Measurements from ENCODE around the gene TMEM169.

TMEM169 gene

GRCh38 chr2:216049452-216049851, 32.3 kb upstream of the TMEM169 start:
- Histone ChIP-seq H3K9ac (ENCODE audit: low read depth in 1 of 2, low read length in 2 of 2) (no peak overlapping the region), H3K27ac (ENCODE audit: low read depth, low read length) (no peak overlapping the region), H3K36me3 (ENCODE audit: control insufficient read depth in 1 of 2, insufficient read depth in 2 of 2, low read length in 2 of 2) (peaks cover 0 to 27% of the 10 kb centered on the region in 2 donors), H3K4me1 (ENCODE audit: control insufficient read depth in 1 of 2, insufficient read depth in 2 of 2, low read length in 2 of 2) (no peaks in the 10 kb centered on the region), H3K27me3 (ENCODE audit: control insufficient read depth in 1 of 2, insufficient read depth in 2 of 2, low read length in 2 of 2) (no peaks in the 10 kb centered on the region), H3K9me3 (ENCODE audit: control insufficient read depth in 1 of 2, low read length in 2 of 2) (no peaks in the 10 kb centered on the region), H3K4me3 (ENCODE audit: low read depth in 1 of 2, low read length in 2 of 2) (no peak overlapping the region)

GRCh38 chr2:216051350-216051749, 30.4 kb upstream of the TMEM169 start:
- Histone ChIP-seq H3K9ac (ENCODE audit: low read depth in 1 of 2, low read length in 2 of 2) (no peak overlapping the region), H3K4me1 (ENCODE audit: control insufficient read depth in 1 of 2, insufficient read depth in 2 of 2, low read length in 2 of 2) (no peaks in the 10 kb centered on the region), H3K9me3 (ENCODE audit: control insufficient read depth in 1 of 2, low read length in 2 of 2) (no peaks in the 10 kb centered on the region), H3K4me3 (ENCODE audit: low read depth in 1 of 2, low read length in 2 of 2) (no peak overlapping the region), H3K27me3 (ENCODE audit: control insufficient read depth in 1 of 2, insufficient read depth in 2 of 2, low read length in 2 of 2) (no peaks in the 10 kb centered on the region), H3K27ac (ENCODE audit: low read depth, low read length) (no peak overlapping the region), H3K36me3 (ENCODE audit: control insufficient read depth in 1 of 2, insufficient read depth in 2 of 2, low read length in 2 of 2) (peaks cover 0 to 23% of the 10 kb centered on the region in 2 donors)

- Histone ChIP-seq H3K36me3 (ENCODE audit: control insufficient read depth in 1 of 2, insufficient read depth in 2 of 2, low read length in 2 of 2) (peaks cover 0 to 15% of the 10 kb centered on the region in 2 donors), H3K27me3 (ENCODE audit: control insufficient read depth in 1 of 2, insufficient read depth in 2 of 2, low read length in 2 of 2) (no peaks in the 10 kb centered on the region), H3K9ac (ENCODE audit: low read depth in 1 of 2, low read length in 2 of 2) (no peak overlapping the region)
Observed at GRCh38 chr2:216052420-216052819, 29.3 kb upstream of the TMEM169 start.

GRCh38 chr2:216055680-216056079, 26.0 kb upstream of the TMEM169 start:
- Histone ChIP-seq H3K9me3 (ENCODE audit: control insufficient read depth in 1 of 2, low read length in 2 of 2) (peaks cover 0 to 4% of the 10 kb centered on the region in 2 donors), H3K9ac (ENCODE audit: low read depth in 1 of 2, low read length in 2 of 2) (no peak overlapping the region), H3K27me3 (ENCODE audit: control insufficient read depth in 1 of 2, insufficient read depth in 2 of 2, low read length in 2 of 2) (no peaks in the 10 kb centered on the region), H3K27ac (ENCODE audit: low read depth, low read length) (no peak overlapping the region), H3K4me1 (ENCODE audit: control insufficient read depth in 1 of 2, insufficient read depth in 2 of 2, low read length in 2 of 2) (peaks cover 21 to 22% of the 10 kb centered on the region in 2 donors), H3K4me3 (ENCODE audit: low read depth in 1 of 2, low read length in 2 of 2) (no peak overlapping the region), H3K36me3 (ENCODE audit: control insufficient read depth in 1 of 2, insufficient read depth in 2 of 2, low read length in 2 of 2) (peaks cover 3 to 9% of the 10 kb centered on the region in 2 donors)

More at GRCh38 chr2:216052420-216052819, 29.3 kb upstream of the TMEM169 start:
- Histone ChIP-seq H3K27ac (ENCODE audit: low read depth, low read length) (no peak overlapping the region), H3K4me3 (ENCODE audit: low read depth in 1 of 2, low read length in 2 of 2) (no peak overlapping the region), H3K9me3 (ENCODE audit: control insufficient read depth in 1 of 2, low read length in 2 of 2) (no peaks in the 10 kb centered on the region), H3K4me1 (ENCODE audit: control insufficient read depth in 1 of 2, insufficient read depth in 2 of 2, low read length in 2 of 2) (peaks cover 7 to 9% of the 10 kb centered on the region in 2 donors)

- Histone ChIP-seq H3K9me3 (ENCODE audit: control insufficient read depth in 1 of 2, low read length in 2 of 2) (peaks cover 0 to 4% of the 10 kb centered on the region in 2 donors), H3K9ac (ENCODE audit: low read depth in 1 of 2, low read length in 2 of 2) (no peak overlapping the region), H3K4me3 (ENCODE audit: low read depth in 1 of 2, low read length in 2 of 2) (peak overlapping the region in 1 of 2 donors; percentile 39), H3K4me1 (ENCODE audit: control insufficient read depth in 1 of 2, insufficient read depth in 2 of 2, low read length in 2 of 2) (peaks cover 21 to 22% of the 10 kb centered on the region in 2 donors), H3K27me3 (ENCODE audit: control insufficient read depth in 1 of 2, insufficient read depth in 2 of 2, low read length in 2 of 2) (no peaks in the 10 kb centered on the region), H3K36me3 (ENCODE audit: control insufficient read depth in 1 of 2, insufficient read depth in 2 of 2, low read length in 2 of 2) (peaks cover 3 to 9% of the 10 kb centered on the region in 2 donors), H3K27ac (ENCODE audit: low read depth, low read length) (peak overlapping the region; percentile 22)
Observed at GRCh38 chr2:216056739-216057138, 25.0 kb upstream of the TMEM169 start.

GRCh38 chr2:216057688-216058193, 24.0 kb upstream of the TMEM169 start:
- Histone ChIP-seq H3K27ac (ENCODE audit: low read depth, low read length) (peak overlapping the region; percentile 56), H3K27me3 (ENCODE audit: control insufficient read depth in 1 of 2, insufficient read depth in 2 of 2, low read length in 2 of 2) (no peaks in the 10 kb centered on the region), H3K9ac (ENCODE audit: low read depth in 1 of 2, low read length in 2 of 2) (peak overlapping the region; percentile 56 to 64), H3K4me1 (ENCODE audit: control insufficient read depth in 1 of 2, insufficient read depth in 2 of 2, low read length in 2 of 2) (peaks cover 21 to 22% of the 10 kb centered on the region in 2 donors), H3K36me3 (ENCODE audit: control insufficient read depth in 1 of 2, insufficient read depth in 2 of 2, low read length in 2 of 2) (peaks cover 3 to 16% of the 10 kb centered on the region in 2 donors), H3K9me3 (ENCODE audit: control insufficient read depth in 1 of 2, low read length in 2 of 2) (peaks cover 0 to 4% of the 10 kb centered on the region in 2 donors), H3K4me3 (ENCODE audit: low read depth in 1 of 2, low read length in 2 of 2) (peak overlapping the region; percentile 30 to 59)

GRCh38 chr2:216059233-216059834, 22.4 kb upstream of the TMEM169 start:
- Histone ChIP-seq H3K9ac (ENCODE audit: low read depth in 1 of 2, low read length in 2 of 2) (no peak overlapping the region), H3K36me3 (ENCODE audit: control insufficient read depth in 1 of 2, insufficient read depth in 2 of 2, low read length in 2 of 2) (peaks cover 7 to 22% of the 10 kb centered on the region in 2 donors), H3K4me1 (ENCODE audit: control insufficient read depth in 1 of 2, insufficient read depth in 2 of 2, low read length in 2 of 2) (peaks cover 21 to 22% of the 10 kb centered on the region in 2 donors), H3K27ac (ENCODE audit: low read depth, low read length) (no peak overlapping the region), H3K9me3 (ENCODE audit: control insufficient read depth in 1 of 2, low read length in 2 of 2) (peaks cover 0 to 4% of the 10 kb centered on the region in 2 donors), H3K27me3 (ENCODE audit: control insufficient read depth in 1 of 2, insufficient read depth in 2 of 2, low read length in 2 of 2) (no peaks in the 10 kb centered on the region), H3K4me3 (ENCODE audit: low read depth in 1 of 2, low read length in 2 of 2) (no peak overlapping the region)

- Histone ChIP-seq H3K4me1 (ENCODE audit: control insufficient read depth in 1 of 2, insufficient read depth in 2 of 2, low read length in 2 of 2) (no peaks in the 10 kb centered on the region), H3K9me3 (ENCODE audit: control insufficient read depth in 1 of 2, low read length in 2 of 2) (peaks cover 0 to 4% of the 10 kb centered on the region in 2 donors), H3K9ac (ENCODE audit: low read depth in 1 of 2, low read length in 2 of 2) (no peak overlapping the region), H3K36me3 (ENCODE audit: control insufficient read depth in 1 of 2, insufficient read depth in 2 of 2, low read length in 2 of 2) (peaks cover 9 to 37% of the 10 kb centered on the region in 2 donors), H3K27ac (ENCODE audit: low read depth, low read length) (no peak overlapping the region), H3K4me3 (ENCODE audit: low read depth in 1 of 2, low read length in 2 of 2) (no peak overlapping the region), H3K27me3 (ENCODE audit: control insufficient read depth in 1 of 2, insufficient read depth in 2 of 2, low read length in 2 of 2) (no peaks in the 10 kb centered on the region)
Observed at GRCh38 chr2:216064014-216064630, 17.6 kb upstream of the TMEM169 start.

- Histone ChIP-seq H3K4me3 (ENCODE audit: low read depth in 1 of 2, low read length in 2 of 2) (no peak overlapping the region), H3K27ac (ENCODE audit: low read depth, low read length) (no peak overlapping the region), H3K36me3 (ENCODE audit: control insufficient read depth in 1 of 2, insufficient read depth in 2 of 2, low read length in 2 of 2) (peaks cover 7 to 37% of the 10 kb centered on the region in 2 donors), H3K9me3 (ENCODE audit: control insufficient read depth in 1 of 2, low read length in 2 of 2) (no peaks in the 10 kb centered on the region), H3K9ac (ENCODE audit: low read depth in 1 of 2, low read length in 2 of 2) (no peak overlapping the region), H3K27me3 (ENCODE audit: control insufficient read depth in 1 of 2, insufficient read depth in 2 of 2, low read length in 2 of 2) (no peaks in the 10 kb centered on the region), H3K4me1 (ENCODE audit: control insufficient read depth in 1 of 2, insufficient read depth in 2 of 2, low read length in 2 of 2) (no peaks in the 10 kb centered on the region)
Observed at GRCh38 chr2:216064665-216065064, 17.1 kb upstream of the TMEM169 start.

GRCh38 chr2:216066230-216066629, 15.5 kb upstream of the TMEM169 start:
- H3K4me1 ChIP-seq (ENCODE audit: control insufficient read depth in 1 of 2, insufficient read depth in 2 of 2, low read length in 2 of 2): no peaks in the 10 kb centered on the region
- H3K27ac ChIP-seq (ENCODE audit: low read depth, low read length): no peak overlapping the region
- no peak overlapping the region for H3K4me3 ChIP-seq (ENCODE audit: low read depth in 1 of 2, low read length in 2 of 2)
- H3K36me3 ChIP-seq (ENCODE audit: control insufficient read depth in 1 of 2, insufficient read depth in 2 of 2, low read length in 2 of 2): peaks cover 7 to 32% of the 10 kb centered on the region in 2 donors
- H3K9me3 ChIP-seq (ENCODE audit: control insufficient read depth in 1 of 2, low read length in 2 of 2): no peaks in the 10 kb centered on the region
- H3K27me3 ChIP-seq (ENCODE audit: control insufficient read depth in 1 of 2, insufficient read depth in 2 of 2, low read length in 2 of 2): no peaks in the 10 kb centered on the region
- no peak overlapping the region for H3K9ac ChIP-seq (ENCODE audit: low read depth in 1 of 2, low read length in 2 of 2)

All from duodenal mucosa (tissue), 2 donors.